Thyroid gland (tissue), 4 donors: ENCODE results near the gene ARHGEF40. TPM values are rescaled to one million over a fixed set of nuclear protein-coding genes. Genes with fewer than 3 reads are reported as not detected.

Source experiments
- DNase-seq, 2 donors: peaks; one replicate each; pipeline ENCODE4 v3.0.0-alpha.2; 2019
- H3K27ac ChIP-seq, 3 donors: fragments of 200-600 bp; sonication (generic); 1 replicate in 2 of 3; 2 replicates in 1 of 3; pipeline ENCODE4 v1.5.1; 2016 to 2019; ENCODE audit warnings: mild to moderate bottlenecking in 1 of 3, moderate library complexity in 1 of 3
- H3K27me3 ChIP-seq: fragments of 200-600 bp; sonication (generic); one replicate; pipeline ENCODE4 v1.5.1; 2019
- H3K36me3 ChIP-seq, 2 donors: fragments of 200-600 bp; sonication (generic); one replicate each; pipeline ENCODE4 v1.5.1; 2016 to 2019
- H3K4me1 ChIP-seq, 2 donors: fragments of 200-600 bp; sonication (generic); one replicate each; pipeline ENCODE4 v1.5.1; 2017 to 2019
- H3K4me3 ChIP-seq, 3 donors: fragments of 200-600 bp; sonication (generic); replicated peaks in 1 of 3; 1 replicate in 2 of 3; 2 replicates in 1 of 3; pipeline ENCODE4 v1.5.1; 2016; ENCODE audit warnings: mild to moderate bottlenecking in 1 of 3
- H3K9me3 ChIP-seq: fragments of 200-600 bp; sonication (generic); one replicate; pipeline ENCODE4 v1.5.1; 2017
- POLR2A ChIP-seq, 2 donors: fragments of 450-650 bp; IDR thresholded peaks; one replicate each; pipeline ENCODE4 v1.6.1; 2017; ENCODE audit warnings: antibody characterized with exemption in 2 of 2, mild to moderate bottlenecking in 2 of 2, moderate library complexity in 1 of 2
- WGBS, 2 donors: methylation state at CpG; one replicate each; pipeline ENCODE4 v1.1.5; 2017; 5-methylcytosine and 5-hydroxymethylcytosine counted together
- intact Hi-C: fragments of 100-400 bp; cut with DNase I; formaldehyde crosslinking; loops from one replicate; pipeline ENCODE4 v1.15.1; 2023
- total RNA-seq, 4 donors: library from RNA; depleted of rRNA; stranded (reverse); fragments of >200 nt; gene quantifications; one replicate each; pipeline ENCODE4 v1.2.3, GENCODE V29; 2016
- TF ChIP-seq, protein P1 (sequence below), 6 experiments: fragments of 200-600 bp in 3 of 6; fragments of 450-650 bp in 3 of 6; sonication (generic) in 3 of 6; IDR thresholded peaks; one replicate each; pipeline ENCODE4 v1.5.1; 2016 to 2019; ENCODE audit warnings: antibody characterized with exemption in 6 of 6, mild to moderate bottlenecking in 2 of 6, inconsistent platforms in 1 of 6, moderate library complexity in 1 of 6

ARHGEF40 gene
- total RNA-seq, 4 donors from 2014 or later: 28.1 to 44.8 (median 43.4) TPM

DNA sequence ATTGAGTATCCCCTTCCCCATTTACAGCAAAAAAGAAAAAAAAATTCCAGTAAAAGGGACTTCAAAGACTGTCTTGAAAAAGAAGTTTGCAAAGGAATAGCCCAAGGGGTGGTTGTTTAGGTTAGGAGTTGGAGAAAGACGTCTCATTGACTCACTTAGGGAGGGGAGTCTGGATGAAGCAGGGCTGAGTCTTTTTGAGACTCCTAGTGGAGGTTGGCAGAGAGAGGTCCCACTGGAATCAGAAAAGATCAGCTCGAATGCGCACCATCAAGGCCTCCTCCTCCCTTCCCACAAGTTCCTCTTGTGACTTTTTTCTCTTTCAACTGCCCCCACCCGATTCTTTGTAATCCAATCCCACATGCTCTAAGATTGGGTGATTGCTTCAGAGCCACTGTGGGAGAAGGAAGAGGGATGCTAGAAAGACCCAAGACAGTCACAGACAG is 1.9 kb downstream of the ARHGEF40 start:
- intact Hi-C loops: no loop called here
- Histone ChIP-seq H3K36me3 (peaks cover 11 to 15% of the 10 kb centered on the region in 2 donors), H3K4me3 (peak overlapping the region in 1 of 3 donors; percentile 60), H3K4me1 (peaks cover 48 to 60% of the 10 kb centered on the region in 2 donors), H3K27me3 (no peaks in the 10 kb centered on the region), H3K27ac (peak overlapping the region; percentile 56 to 90 (median 85)), H3K9me3 (no peaks in the 10 kb centered on the region)
- 36 to 43% methylated on average over 4 of the region's 4 CpGs for WGBS, 2 donors
- no peak for DNase-seq
- no peak for TF ChIP-seq POLR2A (IDR thresholded peaks at IDR 0.05)
- TF ChIP-seq, protein P1, sequence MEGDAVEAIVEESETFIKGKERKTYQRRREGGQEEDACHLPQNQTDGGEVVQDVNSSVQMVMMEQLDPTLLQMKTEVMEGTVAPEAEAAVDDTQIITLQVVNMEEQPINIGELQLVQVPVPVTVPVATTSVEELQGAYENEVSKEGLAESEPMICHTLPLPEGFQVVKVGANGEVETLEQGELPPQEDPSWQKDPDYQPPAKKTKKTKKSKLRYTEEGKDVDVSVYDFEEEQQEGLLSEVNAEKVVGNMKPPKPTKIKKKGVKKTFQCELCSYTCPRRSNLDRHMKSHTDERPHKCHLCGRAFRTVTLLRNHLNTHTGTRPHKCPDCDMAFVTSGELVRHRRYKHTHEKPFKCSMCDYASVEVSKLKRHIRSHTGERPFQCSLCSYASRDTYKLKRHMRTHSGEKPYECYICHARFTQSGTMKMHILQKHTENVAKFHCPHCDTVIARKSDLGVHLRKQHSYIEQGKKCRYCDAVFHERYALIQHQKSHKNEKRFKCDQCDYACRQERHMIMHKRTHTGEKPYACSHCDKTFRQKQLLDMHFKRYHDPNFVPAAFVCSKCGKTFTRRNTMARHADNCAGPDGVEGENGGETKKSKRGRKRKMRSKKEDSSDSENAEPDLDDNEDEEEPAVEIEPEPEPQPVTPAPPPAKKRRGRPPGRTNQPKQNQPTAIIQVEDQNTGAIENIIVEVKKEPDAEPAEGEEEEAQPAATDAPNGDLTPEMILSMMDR (IDR thresholded peaks at IDR 0.05): no peak

DNA sequence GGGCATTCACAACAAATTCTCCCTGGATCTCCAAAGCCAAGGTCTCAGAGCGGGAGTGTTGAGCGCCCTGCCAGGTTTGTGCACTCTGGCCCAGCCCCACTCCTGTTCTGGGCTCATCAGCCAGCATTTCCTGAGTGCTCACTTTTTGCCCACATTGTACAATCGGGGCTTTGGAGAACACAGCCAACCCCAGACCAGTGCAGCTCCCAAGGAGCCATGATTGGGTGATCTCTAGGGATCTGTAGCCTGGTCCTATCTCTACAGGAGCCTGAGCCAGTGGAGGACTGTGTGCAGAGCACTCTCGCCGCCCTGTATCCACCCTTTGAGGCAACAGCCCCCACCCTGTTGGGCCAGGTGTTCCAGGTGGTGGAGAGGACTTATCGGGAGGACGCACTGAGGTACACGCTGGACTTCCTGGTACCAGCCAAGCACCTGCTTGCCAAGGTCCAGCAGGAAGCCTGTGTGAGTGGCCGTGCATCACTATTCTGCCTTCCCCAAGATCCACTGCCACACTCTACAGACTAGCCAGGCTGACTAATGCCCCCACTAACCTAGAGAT is 2.8 kb downstream of the ARHGEF40 start:
- H3K4me1 ChIP-seq: peaks cover 48 to 60% of the 10 kb centered on the region in 2 donors
- no peaks in the 10 kb centered on the region for H3K27me3 ChIP-seq
- no peaks in the 10 kb centered on the region for H3K9me3 ChIP-seq
- 65 to 84% methylated on average over 5 to 9 of the region's 9 CpGs for WGBS, 2 donors
- intact Hi-C loops: no loop called here
- peaks cover 15 to 16% of the 10 kb centered on the region in 2 donors for H3K36me3 ChIP-seq
- TF ChIP-seq, protein P1 (IDR thresholded peaks at IDR 0.05): no peak
- TF ChIP-seq POLR2A (IDR thresholded peaks at IDR 0.05): no peak
- no peak overlapping the region for H3K4me3 ChIP-seq
- H3K27ac ChIP-seq: peak overlapping the region; percentile 45 to 90 (median 60)
- peak; percentile 18 to 24 for DNase-seq

DNA sequence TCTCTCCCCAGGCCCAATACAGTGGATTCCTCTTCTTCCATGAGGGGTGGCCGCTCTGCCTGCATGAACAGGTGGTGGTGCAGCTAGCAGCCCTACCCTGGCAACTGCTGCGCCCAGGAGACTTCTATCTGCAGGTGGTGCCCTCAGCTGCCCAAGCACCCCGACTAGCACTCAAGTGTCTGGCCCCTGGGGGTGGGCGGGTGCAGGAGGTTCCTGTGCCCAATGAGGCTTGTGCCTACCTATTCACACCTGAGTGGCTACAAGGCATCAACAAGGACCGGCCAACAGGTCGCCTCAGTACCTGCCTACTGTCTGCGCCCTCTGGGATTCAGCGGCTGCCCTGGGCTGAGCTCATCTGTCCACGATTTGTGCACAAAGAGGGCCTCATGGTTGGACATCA is 3.8 kb downstream of the ARHGEF40 start:
- peak; percentile 93 to 97 for DNase-seq
- intact Hi-C loops: no loop called here
- H3K9me3 ChIP-seq: no peaks in the 10 kb centered on the region
- TF ChIP-seq, protein P1 (IDR thresholded peaks at IDR 0.05): peak in 1 of 6 experiments; percentile 22
- peak in 1 of 2 donors; percentile 48 for TF ChIP-seq POLR2A (IDR thresholded peaks at IDR 0.05)
- H3K4me3 ChIP-seq: no peak overlapping the region
- peaks cover 44 to 56% of the 10 kb centered on the region in 2 donors for H3K4me1 ChIP-seq
- H3K27ac ChIP-seq: peak overlapping the region; percentile 60 to 90 (median 72)
- H3K36me3 ChIP-seq: peaks cover 22 to 27% of the 10 kb centered on the region in 2 donors
- WGBS, 2 donors: 40 to 48% methylated on average over 1 to 7 of the region's 9 CpGs
- H3K27me3 ChIP-seq: no peaks in the 10 kb centered on the region

DNA sequence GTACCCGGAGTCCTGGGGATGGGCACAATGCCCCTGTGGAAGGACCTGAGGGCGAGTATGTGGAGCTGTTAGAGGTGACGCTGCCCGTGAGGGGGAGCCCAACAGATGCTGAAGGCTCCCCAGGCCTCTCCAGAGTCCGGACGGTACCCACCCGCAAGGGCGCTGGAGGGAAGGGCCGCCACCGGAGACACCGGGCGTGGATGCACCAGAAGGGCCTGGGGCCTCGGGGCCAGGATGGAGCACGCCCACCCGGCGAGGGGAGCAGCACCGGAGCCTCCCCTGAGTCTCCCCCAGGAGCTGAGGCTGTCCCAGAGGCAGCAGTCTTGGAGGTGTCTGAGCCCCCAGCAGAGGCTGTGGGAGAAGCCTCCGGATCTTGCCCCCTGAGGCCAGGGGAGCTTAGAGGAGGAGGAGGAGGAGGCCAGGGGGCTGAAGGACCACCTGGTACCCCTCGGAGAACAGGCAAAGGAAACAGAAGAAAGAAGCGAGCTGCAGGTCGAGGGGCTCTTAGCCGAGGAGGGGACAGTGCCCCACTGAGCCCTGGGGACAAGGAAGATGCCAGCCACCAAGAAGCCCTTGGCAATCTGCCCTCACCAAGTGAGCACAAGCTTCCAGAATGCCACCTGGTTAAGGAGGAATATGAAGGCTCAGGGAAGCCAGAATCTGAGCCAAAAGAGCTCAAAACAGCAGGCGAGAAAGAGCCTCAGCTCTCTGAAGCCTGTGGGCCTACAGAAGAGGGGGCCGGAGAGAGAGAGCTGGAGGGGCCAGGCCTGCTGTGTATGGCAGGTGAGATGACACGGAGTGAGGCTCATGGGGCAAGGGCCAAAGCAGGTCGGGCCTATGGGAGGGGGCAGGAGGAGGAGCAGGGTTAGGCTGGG is 4.5 kb downstream of the ARHGEF40 start:
- Histone ChIP-seq H3K36me3 (peaks cover 29 to 34% of the 10 kb centered on the region in 2 donors), H3K27me3 (no peaks in the 10 kb centered on the region), H3K4me3 (no peak overlapping the region), H3K27ac (peak overlapping the region; percentile 60 to 90 (median 72)), H3K4me1 (peaks cover 37 to 49% of the 10 kb centered on the region in 2 donors), H3K9me3 (no peaks in the 10 kb centered on the region)
- WGBS, 2 donors: 57 to 59% methylated on average over 20 to 22 of the region's 26 CpGs
- peak in 1 of 2 donors; percentile 11 for TF ChIP-seq POLR2A (IDR thresholded peaks at IDR 0.05)
- TF ChIP-seq, protein P1 (IDR thresholded peaks at IDR 0.05): no peak
- intact Hi-C loops: no loop called here
- DNase-seq: peak; percentile 78 to 80
